Right lobe of liver (tissue), 6 donors: ENCODE results near the gene SNRPA1. TPM values are rescaled to one million over a fixed set of nuclear protein-coding genes. Genes with fewer than 3 reads are reported as not detected.
A peak's percentile ranks its signal among the peaks of the same experiment; 100 is the strongest.

Experiments used
- ATAC-seq, 4 donors: fragments of 200-7000 bp; cut with Tn5 transposase; one replicate each; pipeline ENCODE4 v1.9.1; 2020; ENCODE audit warnings: mild to moderate bottlenecking in 4 of 4, moderate library complexity in 4 of 4
- DNase-seq, 3 donors: peaks; one replicate each; pipeline ENCODE4 v3.0.0-alpha.2; 2020
- H3K27ac ChIP-seq, 3 donors: fragments of 200-600 bp; one replicate each; pipeline ENCODE4 v1.8.0; 2022
- H3K27me3 ChIP-seq, 2 donors: fragments of 200-600 bp; one replicate each; pipeline ENCODE4 v1.8.0; 2022
- H3K36me3 ChIP-seq, 4 donors: fragments of 200-600 bp; sonication (generic) in 1 of 4; one replicate each; pipeline versions ENCODE4 v1.5.1 to v1.8.0; 2017 to 2022; ENCODE audit warnings: control low read depth in 1 of 4
- H3K4me1 ChIP-seq, 4 donors: fragments of 200-600 bp; sonication (generic) in 1 of 4; one replicate each; pipeline versions ENCODE4 v1.5.1 to v1.8.0; 2017 to 2022; ENCODE audit warnings: control low read depth in 1 of 4
- H3K4me3 ChIP-seq, 3 donors: fragments of 200-600 bp; one replicate each; pipeline ENCODE4 v1.8.0; 2022
- H3K9me3 ChIP-seq, 4 donors: fragments of 200-600 bp; sonication (generic) in 1 of 4; one replicate each; pipeline versions ENCODE4 v1.5.1 to v1.8.0; 2017 to 2022; ENCODE audit warnings: control low read depth in 1 of 4
- CTCF ChIP-seq, 4 donors: fragments of 200-600 bp in 3 of 4; fragments of 450-650 bp in 1 of 4; IDR thresholded peaks; one replicate each; pipeline versions ENCODE4 v1.5.1 to v1.8.0; 2016 to 2022; ENCODE audit warnings: antibody characterized with exemption in 4 of 4, mild to moderate bottlenecking in 2 of 4
- POLR2A ChIP-seq: fragments of 450-650 bp; IDR thresholded peaks from one replicate; pipeline ENCODE4 v1.6.1; 2017; ENCODE audit warnings: antibody characterized with exemption, mild to moderate bottlenecking
- WGBS: methylation state at CpG from one replicate; pipeline ENCODE4 v1.1.6; 2018; ENCODE audit warnings: low coverage, low lambda C conversion rate; ENCODE audit not compliant: insufficient coverage; ENCODE audit errors: missing lambda C conversion rate; 5-methylcytosine and 5-hydroxymethylcytosine counted together
- intact Hi-C, 2 donors: fragments of 100-400 bp; cut with DNase I; formaldehyde crosslinking; loops; one replicate each; pipeline versions ENCODE4 v1.11.2 to v1.14.1; 2022
- total RNA-seq, 6 experiments: library from RNA; depleted of rRNA in 2 of 6; stranded (reverse); fragments of >200 nt in 2 of 6; fragmentation: NEBNext Ultra II Directional in 3 of 6; extraction: Animal tissue kit (Norgen Biotek cat#: 25700) in 3 of 6; gene quantifications; one replicate each; pipeline versions ENCODE4 v1.1.0 to v1.2.4, GENCODE V29; 2016 to 2023
- donor health status: DM: no; HTN: yes; CAD: no.
- donor health status: DM: no; HTN: no; CAD: no.
- donor health status: DM: no; HTN: no; CAD: no.
- donor health status: DM: no; HTN: yes; CAD: no.
- donor health status: DM: no; HTN: yes; CAD: no.

The SNRPA1 gene
- total RNA-seq, 6 experiments from 2014 or later: 17.7 to 28.6 (median 24.1) TPM

GRCh38 chr15:101324524-101325177 lies 29.6 kb upstream of the SNRPA1 start:
- no peak for TF ChIP-seq CTCF (IDR thresholded peaks at IDR 0.05)
- no peak for TF ChIP-seq POLR2A
- 22% methylated on average over 3 of the region's 13 CpGs for WGBS
- Histone ChIP-seq H3K4me1 (peaks cover 0 to 24% (median 7%) of the 10 kb centered on the region in 4 donors), H3K4me3 (no peak overlapping the region), H3K27me3 (no peaks in the 10 kb centered on the region), H3K9me3 (no peaks in the 10 kb centered on the region), H3K27ac (peak overlapping the region; percentile 48 to 68 (median 59)), H3K36me3 (peaks cover 0 to 46% (median 22%) of the 10 kb centered on the region in 4 donors)
- intact Hi-C loops: no loop called here
- peak; percentile 39 to 62 (median 58) for ATAC-seq
- no peak for DNase-seq

GRCh38 chr15:101323793-101324523 lies 28.9 kb upstream of the SNRPA1 start:
- no peak overlapping the region for H3K4me3 ChIP-seq
- ATAC-seq (no peak), DNase-seq (no peak)
- no peaks in the 10 kb centered on the region for H3K9me3 ChIP-seq
- peaks cover 0 to 48% (median 23%) of the 10 kb centered on the region in 4 donors for H3K36me3 ChIP-seq
- intact Hi-C loops: no loop called here
- H3K27me3 ChIP-seq: no peaks in the 10 kb centered on the region
- TF ChIP-seq POLR2A (no peak), CTCF (IDR thresholded peaks at IDR 0.05) (no peak)
- WGBS: 91% methylated on average over 19 of the region's 21 CpGs
- H3K4me1 ChIP-seq: peaks cover 0 to 24% (median 7%) of the 10 kb centered on the region in 4 donors
- H3K27ac ChIP-seq: no peak overlapping the region

- Histone ChIP-seq H3K27ac (no peak overlapping the region), H3K4me3 (no peak overlapping the region), H3K9me3 (no peaks in the 10 kb centered on the region), H3K4me1 (peaks cover 0 to 24% (median 7%) of the 10 kb centered on the region in 4 donors), H3K27me3 (no peaks in the 10 kb centered on the region), H3K36me3 (peaks cover 0 to 49% (median 25%) of the 10 kb centered on the region in 4 donors)
- no peak for TF ChIP-seq POLR2A
- no peak for TF ChIP-seq CTCF (IDR thresholded peaks at IDR 0.05)
- intact Hi-C loops: no loop called here
- 96% methylated on average over 4 of the region's 17 CpGs for WGBS
- ATAC-seq (no peak), DNase-seq (no peak)
Observed at GRCh38 chr15:101322854-101323477, 27.9 kb upstream of the SNRPA1 start.

- no peak for ATAC-seq
- intact Hi-C loops: no loop called here
- Histone ChIP-seq H3K27ac (no peak overlapping the region), H3K36me3 (peaks cover 0 to 57% (median 26%) of the 10 kb centered on the region in 4 donors), H3K4me3 (no peak overlapping the region), H3K4me1 (peaks cover 0 to 24% (median 7%) of the 10 kb centered on the region in 4 donors), H3K27me3 (no peaks in the 10 kb centered on the region), H3K9me3 (no peaks in the 10 kb centered on the region)
- TF ChIP-seq POLR2A (no peak), CTCF (IDR thresholded peaks at IDR 0.05) (no peak)
- 92% methylated on average over 13 of the region's 21 CpGs for WGBS
- no peak for DNase-seq
Observed at GRCh38 chr15:101322016-101322695, 27.1 kb upstream of the SNRPA1 start.
